Neuronal stem cell (in vitro differentiated cells): ENCODE results near the gene SLC22A14.

Experiments
- DNase-seq: peaks from one replicate; pipeline ENCODE4 v3.0.0-alpha.2; 2013; ENCODE audit warnings: low spot score
- H2AFZ ChIP-seq: one replicate; pipeline ENCODE4 v1.6.1; 2013; ENCODE audit warnings: mild to moderate bottlenecking, low read length, inconsistent platforms
- H2AK5ac ChIP-seq: 2 replicates; pipeline ENCODE4 v1.6.1; 2013; ENCODE audit warnings: low read depth, mild to moderate bottlenecking, inconsistent platforms, low read length, moderate library complexity, mixed read lengths
- H2BK120ac ChIP-seq: 2 replicates; pipeline ENCODE4 v1.6.1; 2013; ENCODE audit warnings: low read depth, mild to moderate bottlenecking, inconsistent platforms, low read length, moderate library complexity, mixed read lengths
- H2BK12ac ChIP-seq: one replicate; pipeline ENCODE4 v1.6.1; 2013; ENCODE audit warnings: low read length, inconsistent platforms
- H2BK15ac ChIP-seq: 2 replicates; pipeline ENCODE4 v1.6.1; 2013; ENCODE audit warnings: mild to moderate bottlenecking, low read length, inconsistent platforms, mixed read lengths
- H2BK5ac ChIP-seq: one replicate; pipeline ENCODE4 v1.6.1; 2013; ENCODE audit warnings: inconsistent platforms, mild to moderate bottlenecking, low read length, moderate library complexity
- H3K14ac ChIP-seq: one replicate; pipeline ENCODE4 v1.6.1; 2013; ENCODE audit warnings: low read length, inconsistent platforms
- H3K18ac ChIP-seq: 2 replicates; pipeline ENCODE4 v1.6.1; 2013; ENCODE audit warnings: low read length, inconsistent platforms
- H3K23ac ChIP-seq: 2 replicates; pipeline ENCODE4 v1.6.1; 2013; ENCODE audit warnings: low read depth, mild to moderate bottlenecking, mixed read lengths, low read length, inconsistent platforms; ENCODE audit not compliant: poor library complexity
- H3K27ac ChIP-seq: replicated peaks from 3 replicates; pipeline ENCODE4 v1.5.1; 2013; ENCODE audit warnings: low read length, inconsistent platforms
- H3K27me3 ChIP-seq, 3 experiments: 2 replicates each; pipeline ENCODE4 v1.6.1; 2013; ENCODE audit warnings: low read length in 3 of 3, mild to moderate bottlenecking in 2 of 3, inconsistent platforms in 1 of 3, low read depth in 1 of 3, mixed read lengths in 1 of 3, moderate library complexity in 1 of 3; ENCODE audit not compliant: control insufficient read depth in 3 of 3, insufficient read depth in 3 of 3
- H3K36me3 ChIP-seq, 2 donors: replicated peaks in 1 of 2; 2 replicates each; pipeline ENCODE4 v1.6.1; 2013; ENCODE audit warnings: low read length in 2 of 2; ENCODE audit not compliant: control insufficient read depth in 2 of 2, insufficient read depth in 2 of 2
- H3K4ac ChIP-seq: 2 replicates; pipeline ENCODE4 v1.6.1; 2013; ENCODE audit warnings: inconsistent platforms, mild to moderate bottlenecking, low read length, moderate library complexity
- H3K4me1 ChIP-seq, 2 donors: 1 replicate in 1 of 2; 2 replicates in 1 of 2; pipeline ENCODE4 v1.6.1; 2013; ENCODE audit warnings: low read length in 2 of 2, low read depth in 1 of 2; ENCODE audit not compliant: control insufficient read depth in 2 of 2, insufficient read depth in 1 of 2
- H3K4me2 ChIP-seq: one replicate; pipeline ENCODE4 v1.6.1; 2013; ENCODE audit warnings: mild to moderate bottlenecking, low read length, inconsistent platforms; ENCODE audit not compliant: insufficient read depth, poor library complexity, severe bottlenecking
- H3K4me3 ChIP-seq, 2 donors: 2 replicates each; pipeline ENCODE4 v1.5.1; 2013; ENCODE audit warnings: low read length in 2 of 2, mild to moderate bottlenecking in 2 of 2, inconsistent platforms in 1 of 2, moderate library complexity in 1 of 2
- H3K79me1 ChIP-seq: one replicate; pipeline ENCODE4 v1.6.1; 2013; ENCODE audit warnings: low read depth, mild to moderate bottlenecking, inconsistent platforms, low read length, moderate library complexity
- H3K9ac ChIP-seq: one replicate; pipeline ENCODE4 v1.6.1; 2013; ENCODE audit warnings: mild to moderate bottlenecking, low read depth, low read length, inconsistent platforms; ENCODE audit not compliant: poor library complexity
- H3K9me3 ChIP-seq, 2 donors: replicated peaks in 1 of 2; 2 replicates each; pipeline versions ENCODE3 to v1.6.1; 2013; ENCODE audit warnings: low read length in 2 of 2, mild to moderate bottlenecking in 2 of 2, inconsistent platforms in 1 of 2, low read depth in 1 of 2, mixed read lengths in 1 of 2, moderate library complexity in 1 of 2; ENCODE audit not compliant: control insufficient read depth in 2 of 2, insufficient read depth in 1 of 2
- H4K8ac ChIP-seq: one replicate; pipeline ENCODE4 v1.6.1; 2013; ENCODE audit warnings: low read depth, mild to moderate bottlenecking, inconsistent platforms, low read length, moderate library complexity
- H4K91ac ChIP-seq: one replicate; pipeline ENCODE4 v1.6.1; 2013; ENCODE audit warnings: low read length, low read depth, mild to moderate bottlenecking, inconsistent platforms; ENCODE audit not compliant: poor library complexity
- WGBS, 2 donors: extraction: QIAGEN DNeasy Blood & Tissue Kit; methylation state at CpG; one replicate each; pipeline ENCODE4 v1.1.7; 2013; ENCODE audit warnings: missing lambda C conversion rate in 2 of 2, mixed read lengths in 1 of 2; ENCODE audit not compliant: insufficient read length in 2 of 2, insufficient replicate concordance in 1 of 2; ENCODE audit errors: extremely low coverage in 2 of 2; 5-methylcytosine and 5-hydroxymethylcytosine counted together

SLC22A14 gene

DNA sequence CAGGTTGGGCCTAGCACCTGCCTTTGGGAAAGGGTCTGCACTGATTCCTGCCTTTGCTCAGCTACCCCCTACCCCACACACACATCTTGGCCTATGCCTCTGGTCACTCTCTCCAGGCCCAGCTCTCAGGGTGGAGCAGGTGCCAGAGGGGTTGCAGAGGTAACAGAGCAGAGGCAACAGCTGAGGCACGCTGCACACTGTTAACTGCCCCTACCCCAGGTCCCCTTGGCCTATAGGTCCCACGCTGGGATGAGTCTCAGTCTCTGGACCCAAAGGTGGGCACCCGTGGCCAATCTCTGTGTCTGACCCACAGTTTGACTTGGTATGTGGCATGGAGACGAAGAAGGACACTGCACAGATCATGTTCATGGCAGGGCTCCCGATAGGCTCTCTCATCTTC lies 24.8 kb downstream of the SLC22A14 start:
- WGBS, 2 donors: no CpG with 5 or more reads among the region's 5 CpGs
- DNase-seq: no peak
- no peak overlapping the region for H3K9ac ChIP-seq

DNA sequence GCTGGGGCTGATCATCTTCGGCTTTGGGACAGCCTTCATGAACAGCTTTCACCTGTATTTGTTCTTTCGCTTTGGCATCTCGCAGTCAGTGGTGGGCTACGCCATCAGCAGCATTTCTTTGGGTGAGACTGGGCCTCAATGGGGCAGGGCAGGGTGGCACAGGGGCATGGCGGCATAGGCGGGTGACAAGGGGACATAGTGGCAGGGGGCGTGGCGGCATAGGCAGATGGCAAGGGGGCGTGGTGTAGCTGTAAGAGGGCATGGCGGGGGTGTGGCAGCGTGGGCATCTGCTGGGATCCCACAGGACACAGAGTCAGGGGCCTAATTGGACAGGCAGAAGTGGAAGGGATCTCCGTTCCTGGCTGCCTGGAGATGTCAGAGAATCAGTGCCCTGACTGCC lies 25.5 kb downstream of the SLC22A14 start:
- peak overlapping the region; percentile 30 for H3K9ac ChIP-seq
- no peaks in the 10 kb centered on the region for H3K4me1 ChIP-seq
- WGBS, 2 donors: no CpG with 5 or more reads among the region's 12 CpGs
- DNase-seq: no peak
- no peak overlapping the region for H4K8ac ChIP-seq
- H2AFZ ChIP-seq: no peak overlapping the region
- no peak overlapping the region for H4K91ac ChIP-seq
- no peak overlapping the region for H3K4me2 ChIP-seq
- H2AK5ac ChIP-seq: no peak overlapping the region
- no peak overlapping the region for H3K4ac ChIP-seq
- no peak overlapping the region for H3K18ac ChIP-seq
- peaks cover 0 to 16% (median 0%) of the 10 kb centered on the region in 3 experiments for H3K27me3 ChIP-seq
- peak overlapping the region; percentile 70 for H2BK15ac ChIP-seq
- no peak overlapping the region for H2BK5ac ChIP-seq
- H3K9me3 ChIP-seq: no peaks in the 10 kb centered on the region
- no peak overlapping the region for H3K4me3 ChIP-seq
- H3K23ac ChIP-seq: peak overlapping the region; percentile 74
- no peaks in the 10 kb centered on the region for H3K36me3 ChIP-seq
- no peak overlapping the region for H3K14ac ChIP-seq
- no peak overlapping the region for H3K27ac ChIP-seq
- H2BK12ac ChIP-seq: no peak overlapping the region
- H3K79me1 ChIP-seq: no peaks in the 10 kb centered on the region
- H2BK120ac ChIP-seq: no peak overlapping the region

More for the DNA sequence above, 24.8 kb downstream of the SLC22A14 start:
- no peak overlapping the region for H3K4me3 ChIP-seq
- H3K18ac ChIP-seq: peak overlapping the region; percentile 41
- H2AFZ ChIP-seq: no peak overlapping the region
- peaks cover 0 to 16% (median 0%) of the 10 kb centered on the region in 3 experiments for H3K27me3 ChIP-seq
- no peak overlapping the region for H2BK12ac ChIP-seq
- no peak overlapping the region for H3K4me2 ChIP-seq
- H2AK5ac ChIP-seq: peak overlapping the region; percentile 61
- H2BK5ac ChIP-seq: no peak overlapping the region
- no peaks in the 10 kb centered on the region for H3K79me1 ChIP-seq
- peak overlapping the region; percentile 68 for H2BK15ac ChIP-seq
- H4K91ac ChIP-seq: no peak overlapping the region
- no peak overlapping the region for H3K14ac ChIP-seq
- H2BK120ac ChIP-seq: no peak overlapping the region
- no peaks in the 10 kb centered on the region for H3K9me3 ChIP-seq
- peak overlapping the region; percentile 47 for H3K4ac ChIP-seq
- no peaks in the 10 kb centered on the region for H3K36me3 ChIP-seq
- H3K4me1 ChIP-seq: no peaks in the 10 kb centered on the region
- H3K23ac ChIP-seq: no peak overlapping the region
- H4K8ac ChIP-seq: peak overlapping the region; percentile 25
- H3K27ac ChIP-seq: no peak overlapping the region

DNA sequence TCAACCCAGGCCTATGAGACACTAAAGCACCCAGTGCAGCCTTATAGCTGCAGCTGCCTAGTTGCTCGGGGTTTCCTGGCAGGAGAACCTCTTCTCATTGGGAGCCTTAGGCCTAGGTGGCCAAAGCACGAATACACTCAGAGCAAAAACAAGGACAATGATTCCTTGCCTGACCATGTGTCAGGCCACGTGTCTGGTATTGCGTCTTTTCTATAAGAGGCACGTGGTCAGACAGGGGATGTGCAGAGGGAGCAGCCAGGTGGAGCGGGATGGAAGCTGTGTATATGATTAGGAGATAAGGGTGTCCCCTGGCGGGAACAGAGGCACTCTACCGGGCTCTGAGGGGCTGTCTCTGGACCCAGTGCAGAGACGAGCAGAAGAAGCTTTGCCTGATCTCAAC lies 26.4 kb downstream of the SLC22A14 start:
- Histone ChIP-seq H2BK5ac (no peak overlapping the region), H3K4ac (no peak overlapping the region), H3K27ac (no peak overlapping the region), H3K9me3 (no peaks in the 10 kb centered on the region), H4K91ac (no peak overlapping the region), H2BK120ac (no peak overlapping the region), H3K4me1 (no peaks in the 10 kb centered on the region), H2AK5ac (no peak overlapping the region), H3K4me2 (no peak overlapping the region), H4K8ac (no peak overlapping the region), H3K27me3 (peaks cover 0 to 16% (median 0%) of the 10 kb centered on the region in 3 experiments), H3K18ac (no peak overlapping the region), H3K23ac (no peak overlapping the region), H3K36me3 (no peaks in the 10 kb centered on the region), H2BK12ac (no peak overlapping the region), H3K4me3 (no peak overlapping the region), H2AFZ (no peak overlapping the region), H3K14ac (no peak overlapping the region), H3K79me1 (no peaks in the 10 kb centered on the region), H2BK15ac (no peak overlapping the region), H3K9ac (no peak overlapping the region)
- no peak for DNase-seq
- WGBS, 2 donors: no CpG with 5 or more reads among the region's 9 CpGs

DNA sequence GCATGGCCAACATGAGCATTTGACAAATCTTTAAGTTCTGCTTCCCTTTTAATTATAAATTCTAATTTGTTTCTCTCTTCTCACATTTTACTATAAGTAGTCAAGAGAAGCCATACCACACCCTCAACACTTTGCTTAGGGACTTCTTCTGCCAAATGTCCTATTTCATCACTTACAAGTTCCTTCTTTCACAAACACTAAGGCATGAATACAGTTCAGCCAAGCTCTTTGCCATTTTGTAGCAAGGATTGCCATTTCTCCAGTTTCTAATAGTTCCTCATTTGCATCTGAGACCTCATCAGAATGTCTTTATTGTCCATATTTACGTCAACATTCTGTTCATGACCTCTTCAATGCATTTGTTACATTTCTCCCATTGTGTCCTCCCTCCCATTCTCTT lies 29.4 kb downstream of the SLC22A14 start:
- Histone ChIP-seq H3K9ac (no peak overlapping the region), H3K4me1 (peaks cover 4 to 5% of the 10 kb centered on the region in 2 donors), H3K18ac (no peak overlapping the region), H4K91ac (no peak overlapping the region), H3K79me1 (no peaks in the 10 kb centered on the region), H3K27me3 (peaks cover 0 to 16% (median 0%) of the 10 kb centered on the region in 3 experiments), H2BK120ac (no peak overlapping the region), H3K27ac (no peak overlapping the region), H3K9me3 (no peaks in the 10 kb centered on the region), H3K14ac (no peak overlapping the region), H3K23ac (no peak overlapping the region), H2BK15ac (no peak overlapping the region), H3K4me3 (no peak overlapping the region), H4K8ac (no peak overlapping the region), H2BK12ac (no peak overlapping the region), H3K4ac (no peak overlapping the region), H2BK5ac (no peak overlapping the region), H2AFZ (no peak overlapping the region), H2AK5ac (no peak overlapping the region), H3K36me3 (no peaks in the 10 kb centered on the region), H3K4me2 (no peak overlapping the region)
- DNase-seq: no peak
- no CpG with 5 or more reads among the region's 1 CpG for WGBS, 2 donors
